GM18907 (cell line): ENCODE measurements around the gene LGALS8.
A peak's percentile ranks its signal among the peaks of the same experiment; 100 is the strongest.
"Not testable (repeated sequence)": the region's sequence is repeated elsewhere in the genome, so short reads cannot be mapped to it uniquely, and the experiment has no call there.

Experiments
- ATAC-seq: cut with Tn5 transposase; IDR thresholded peaks from one replicate; pipeline ENCODE4 v1.9.1; 2021; ENCODE audit warnings: mild to moderate bottlenecking, moderate library complexity; ENCODE audit not compliant: unreplicated experiment

The LGALS8 gene

GRCh38 chr1:236523704-236524141 lies at the start of gene LGALS8:
TSS of gene LGALS8 (plus strand) at chr1:236523982. CDS start at chr1:236526071, 2,089 bp downstream.
- peak; percentile 67 for ATAC-seq

GRCh38 chr1:236476019-236476418 lies 47.8 kb upstream of the LGALS8 start:
- no peak for ATAC-seq

DNA sequence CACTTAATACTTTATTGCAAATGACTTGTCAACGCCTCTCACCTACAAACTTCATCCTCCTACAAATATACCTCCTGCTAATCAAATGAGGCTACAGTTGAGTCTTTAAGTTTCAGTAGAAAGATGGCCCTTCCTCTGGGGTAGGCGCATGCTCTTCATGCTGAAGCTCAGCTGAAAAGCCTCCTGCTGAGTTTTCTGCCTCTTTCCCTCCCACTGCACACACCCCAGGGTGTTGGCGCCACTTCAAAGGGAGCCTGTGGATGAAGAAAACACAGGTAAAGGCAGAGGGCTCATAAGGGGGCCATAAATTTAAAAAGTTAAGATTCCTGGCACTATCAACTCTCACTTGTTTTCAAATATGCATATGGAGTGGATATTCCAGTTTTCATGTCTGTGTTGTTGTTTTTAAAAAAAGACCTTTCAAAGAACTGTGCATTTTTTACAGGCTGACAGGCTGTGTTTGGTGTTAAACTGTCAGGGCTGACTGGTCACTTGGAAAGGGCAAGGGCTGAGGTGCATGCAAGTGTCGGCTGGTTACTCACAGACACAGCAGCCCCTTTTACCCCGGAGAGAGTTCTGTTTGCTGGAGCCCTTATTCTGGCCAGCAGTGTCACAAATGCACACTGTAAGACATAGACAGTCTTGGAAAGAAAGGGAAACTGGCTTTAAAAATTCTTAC lies 42.9 kb upstream of the LGALS8 start:
- ATAC-seq: no peak

DNA sequence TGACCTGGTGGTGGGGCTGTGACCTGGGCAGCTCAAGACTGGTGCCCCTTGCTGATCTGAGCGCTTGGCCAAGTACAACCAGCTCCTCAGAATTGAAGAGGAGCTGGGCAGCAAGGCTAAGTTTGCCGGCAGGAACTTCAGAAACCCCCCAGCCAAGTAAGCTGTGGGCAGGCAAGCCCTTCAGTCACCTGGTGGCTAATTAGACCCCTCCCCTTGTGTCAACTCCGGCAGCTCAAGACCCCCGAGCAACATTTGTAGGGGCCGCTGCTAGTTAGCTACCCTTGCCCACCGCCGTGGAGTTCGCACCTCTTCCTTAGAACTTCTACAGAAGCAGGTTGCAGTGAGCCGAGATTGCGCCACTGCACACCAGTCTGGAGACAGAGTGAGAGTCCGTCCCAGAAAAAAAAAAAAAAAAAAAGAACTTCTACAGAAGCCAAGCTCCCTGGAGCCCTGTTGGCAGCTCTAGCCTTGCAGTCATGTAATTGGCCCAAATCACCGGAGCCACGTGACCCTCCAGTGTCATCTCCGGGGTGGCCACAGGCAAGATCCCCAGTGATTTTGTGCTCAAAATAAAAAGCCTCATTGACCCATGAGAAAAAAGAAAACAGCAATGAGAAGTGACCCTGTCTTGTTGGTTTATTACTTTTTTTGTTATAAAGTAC lies 39.3 kb upstream of the LGALS8 start:
- no peak for ATAC-seq

DNA sequence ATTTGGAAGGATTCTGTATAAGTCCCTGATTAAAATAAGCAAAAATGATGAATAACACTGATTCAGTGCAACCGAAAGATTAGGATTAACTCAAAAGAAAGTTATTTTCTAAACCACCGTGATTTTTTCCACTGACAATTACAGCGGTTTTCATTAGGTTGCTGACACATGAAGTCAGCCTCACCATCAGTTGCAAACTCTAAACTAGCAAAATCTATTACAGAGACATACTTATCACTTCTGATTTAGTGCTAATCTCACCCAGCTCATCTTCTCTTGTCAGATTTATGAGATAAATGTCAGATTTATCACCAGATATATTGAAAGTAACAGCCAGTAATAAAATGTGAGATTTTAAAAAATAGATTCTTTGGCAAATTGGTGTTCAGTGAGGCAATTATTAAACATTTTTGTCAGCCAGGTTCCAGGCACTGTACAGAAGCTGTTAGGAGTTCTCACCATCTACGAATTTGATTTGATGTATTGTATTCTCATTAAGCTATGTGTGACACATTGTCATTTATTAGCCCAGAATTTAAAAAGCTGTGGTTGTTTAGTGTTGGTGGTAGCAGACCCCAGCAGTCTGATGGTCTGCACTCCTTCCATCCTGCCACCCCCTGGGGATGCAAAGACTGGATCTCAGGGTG lies 37.3 kb upstream of the LGALS8 start:
- no peak for ATAC-seq

GRCh38 chr1:236489161-236489560 lies 34.6 kb upstream of the LGALS8 start:
- ATAC-seq: not testable (repeated sequence)

GRCh38 chr1:236489710-236490377 lies 33.9 kb upstream of the LGALS8 start:
- ATAC-seq: peak; percentile 75

DNA sequence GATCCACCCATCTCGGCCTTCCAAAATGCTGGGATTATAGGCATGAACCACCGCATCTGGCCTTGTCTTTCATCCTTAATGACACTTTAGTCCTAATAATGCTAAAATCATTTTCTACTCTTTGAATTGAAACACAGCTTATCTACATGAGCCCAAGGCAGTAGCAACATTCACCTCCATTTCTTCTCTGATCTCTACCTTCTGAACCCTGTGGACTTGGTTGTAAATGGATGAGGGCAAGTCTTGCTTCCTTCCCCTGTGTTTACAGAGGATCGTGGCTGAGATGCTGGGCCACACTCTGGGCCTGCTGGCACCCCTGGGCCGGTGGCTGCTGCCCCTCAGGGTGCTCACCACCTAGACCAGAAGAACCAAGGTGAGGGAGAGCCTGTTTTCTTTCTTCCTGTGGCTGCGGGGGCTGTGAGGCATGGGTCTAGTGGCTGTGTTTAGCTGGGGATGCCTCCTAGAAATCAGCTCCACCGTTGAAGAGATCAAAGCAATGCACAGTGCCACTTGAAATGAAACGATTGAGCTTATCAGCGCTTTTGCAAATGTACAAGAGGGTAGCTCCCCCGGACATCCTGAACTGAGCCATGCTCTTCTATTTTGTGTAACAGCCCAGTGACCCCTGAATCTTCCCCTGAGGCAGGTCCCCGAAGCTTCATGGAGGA lies 32.2 kb upstream of the LGALS8 start:
- ATAC-seq: no peak

DNA sequence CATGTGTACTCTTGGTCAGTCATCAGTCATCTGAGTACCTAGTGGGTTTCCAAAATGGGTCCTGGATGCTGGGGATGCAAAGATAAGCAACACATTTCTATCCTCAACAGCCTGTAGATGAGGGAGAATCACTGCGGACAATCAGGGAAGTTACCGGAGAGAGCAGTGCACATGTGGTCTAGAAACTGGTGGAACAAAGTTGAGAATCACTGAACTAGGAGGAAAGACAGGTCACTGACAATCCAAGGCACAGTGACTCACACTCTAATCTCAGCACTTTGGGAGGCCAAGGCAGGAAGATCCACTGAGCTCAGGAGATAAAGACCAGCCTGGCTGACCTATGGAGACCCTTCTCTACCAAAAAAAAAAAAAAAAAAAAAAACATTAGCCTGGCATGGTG lies 31.4 kb upstream of the LGALS8 start:
- no peak for ATAC-seq

DNA sequence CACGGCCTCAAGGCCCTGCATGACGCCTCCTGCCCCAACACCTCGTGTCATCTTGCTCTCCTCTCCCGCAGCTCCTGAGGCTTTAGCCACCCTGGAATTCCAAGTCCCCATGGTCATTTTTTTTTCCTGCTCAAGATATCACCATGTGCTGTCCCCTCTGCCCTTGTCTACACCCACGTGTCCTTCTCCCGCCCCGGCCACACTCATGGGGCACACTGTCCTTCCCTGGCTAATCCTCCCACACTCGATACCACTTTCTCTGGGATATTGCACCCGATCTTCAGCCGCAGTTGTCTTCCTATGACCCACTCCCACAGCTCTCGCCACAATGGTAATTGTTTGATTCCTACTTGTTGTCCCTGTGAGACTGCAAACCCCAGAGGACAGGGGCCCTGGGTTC lies 29.7 kb upstream of the LGALS8 start:
- ATAC-seq: no peak

- ATAC-seq: no peak
Measured at GRCh38 chr1:236494586-236495466, 29.0 kb upstream of the LGALS8 start.

- no peak for ATAC-seq
Measured at GRCh38 chr1:236495467-236496112, 28.2 kb upstream of the LGALS8 start.

GRCh38 chr1:236497908-236498307 lies 25.9 kb upstream of the LGALS8 start:
- ATAC-seq: no peak

DNA sequence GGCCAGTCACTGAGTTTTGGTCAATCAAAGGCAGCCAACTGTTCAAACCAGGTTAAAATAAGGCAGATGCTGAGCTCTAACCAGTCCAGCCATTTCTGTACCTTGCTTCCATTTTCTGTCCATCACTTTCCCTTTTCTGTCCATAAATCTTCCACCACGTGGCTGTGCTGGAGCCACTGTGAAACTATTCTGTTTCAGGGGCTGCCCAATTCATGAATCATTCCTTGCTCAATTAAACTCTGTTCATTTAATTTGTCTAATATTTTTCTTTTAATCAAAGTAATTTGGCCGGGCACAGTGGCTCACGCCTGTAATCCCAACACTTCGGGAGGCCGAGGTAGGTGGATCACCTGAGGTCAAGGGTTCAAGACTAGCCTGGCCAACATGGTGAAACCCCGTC lies 22.7 kb upstream of the LGALS8 start:
- no peak for ATAC-seq

- no peak for ATAC-seq
Measured at GRCh38 chr1:236502579-236502971, 21.2 kb upstream of the LGALS8 start.

DNA sequence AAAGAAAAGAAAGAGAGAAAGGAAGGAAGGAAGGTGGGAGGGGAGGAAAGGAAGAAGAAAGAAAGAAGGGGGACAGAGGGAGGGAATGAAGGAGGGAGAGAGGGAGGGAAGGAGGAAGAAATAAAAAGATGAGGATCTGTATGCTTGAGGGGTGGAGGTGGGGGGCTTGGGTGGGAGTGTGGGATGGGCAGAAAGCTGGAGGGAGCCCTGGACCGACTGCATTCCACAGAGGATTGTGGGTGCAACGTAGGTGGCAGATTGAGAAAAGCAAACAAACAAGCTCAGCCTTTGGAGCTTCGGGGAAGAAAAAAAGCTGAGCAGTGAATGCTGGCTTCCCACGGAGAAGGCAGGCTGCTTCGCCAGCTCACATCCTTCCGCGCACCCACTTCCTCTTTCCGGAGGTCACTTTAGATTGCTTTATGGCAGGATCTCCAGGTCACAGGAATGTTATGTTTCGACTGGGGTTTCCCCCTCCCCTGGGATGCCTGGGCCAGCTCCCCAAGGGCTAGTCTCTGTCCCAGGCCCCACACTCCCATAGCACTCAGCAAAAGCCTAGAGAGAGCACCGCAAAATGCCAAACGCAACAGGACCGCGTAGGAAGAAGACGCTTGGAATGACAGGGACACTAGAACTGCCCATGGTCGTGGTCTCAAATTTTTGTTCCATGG lies 20.7 kb upstream of the LGALS8 start:
- ATAC-seq: no peak

DNA sequence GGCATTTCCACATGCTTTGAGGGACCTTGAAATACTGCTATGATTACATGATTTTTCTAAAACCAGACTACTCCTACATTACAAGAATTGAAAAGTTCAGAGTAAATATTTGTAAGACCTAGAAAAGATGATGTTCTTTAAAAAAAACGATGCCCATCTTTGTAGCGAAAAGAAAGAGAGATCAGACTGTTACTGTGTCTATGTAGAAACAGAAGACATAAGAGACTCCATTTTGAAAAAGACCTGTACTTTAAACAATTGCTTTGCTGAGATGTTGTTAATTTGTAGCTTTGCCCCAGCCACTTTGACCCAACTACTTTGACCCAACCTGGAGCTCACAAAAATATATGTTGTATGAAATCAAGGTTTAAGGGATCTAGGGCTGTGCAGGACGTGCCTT lies 19.4 kb upstream of the LGALS8 start:
- not testable (repeated sequence) for ATAC-seq

DNA sequence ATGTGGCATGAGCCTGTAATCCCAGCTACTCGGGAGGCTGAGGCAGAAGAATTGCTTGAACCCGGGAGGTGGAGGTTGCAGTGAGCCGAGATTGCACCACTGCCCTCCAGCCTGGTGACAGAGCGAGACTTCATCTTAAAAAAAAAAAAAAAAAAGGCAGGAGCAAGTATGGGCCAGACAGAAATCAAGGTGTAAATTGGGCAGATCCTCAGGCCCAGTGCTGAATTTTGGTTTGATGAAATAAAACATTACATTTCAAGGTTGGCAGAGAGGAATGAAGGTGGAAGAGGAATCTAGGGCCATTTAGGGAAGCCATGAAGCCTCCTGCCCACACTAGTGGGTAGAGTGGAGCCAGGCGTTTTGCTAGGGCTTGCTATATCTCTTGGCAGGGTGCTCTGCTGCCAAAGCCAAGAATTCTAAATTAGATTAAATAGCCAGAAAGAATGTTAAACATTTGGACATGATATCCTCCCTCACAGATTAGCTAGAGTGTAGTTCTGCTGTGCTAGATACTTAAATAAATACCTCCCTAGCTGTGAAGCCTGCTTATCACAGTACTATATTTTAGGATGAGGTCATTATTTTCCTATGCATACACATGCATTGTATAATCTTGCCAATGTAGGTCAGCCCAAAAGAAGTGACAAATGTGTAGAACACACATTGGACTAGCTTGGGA lies 16.6 kb upstream of the LGALS8 start:
- ATAC-seq: no peak
